Measurements from ENCODE around the gene TPMT. TPM values are rescaled to one million over a fixed set of nuclear protein-coding genes. Genes with fewer than 3 reads are reported as not detected.
"Not testable (repeated sequence)": the region's sequence is repeated elsewhere in the genome, so short reads cannot be mapped to it uniquely, and the experiment has no call there.

Gene TPMT
- total and polyA plus RNA-seq, 5 experiments from 2014 or later = 7.7 to 17.7 (median 10.8) TPM

GRCh38 chr6:18151801-18152200 lies 3.1 kb downstream of the TPMT start:
- no peak overlapping the region for H3K4me3 Mint-ChIP-seq
- DNase-seq = no peak
- no peaks in the 10 kb centered on the region for H3K9me3 Mint-ChIP-seq
- H3K27me3 Mint-ChIP-seq = no peaks in the 10 kb centered on the region
- no peak overlapping the region for H3K27ac Mint-ChIP-seq
- peaks cover 15 to 44% (median 31%) of the 10 kb centered on the region in 4 donors for H3K4me1 Mint-ChIP-seq
- no peak for ATAC-seq
- POLR2A ChIA-PET = no interaction called here
- peaks cover 0 to 31% (median 12%) of the 10 kb centered on the region in 3 donors for H3K36me3 Mint-ChIP-seq

DNA sequence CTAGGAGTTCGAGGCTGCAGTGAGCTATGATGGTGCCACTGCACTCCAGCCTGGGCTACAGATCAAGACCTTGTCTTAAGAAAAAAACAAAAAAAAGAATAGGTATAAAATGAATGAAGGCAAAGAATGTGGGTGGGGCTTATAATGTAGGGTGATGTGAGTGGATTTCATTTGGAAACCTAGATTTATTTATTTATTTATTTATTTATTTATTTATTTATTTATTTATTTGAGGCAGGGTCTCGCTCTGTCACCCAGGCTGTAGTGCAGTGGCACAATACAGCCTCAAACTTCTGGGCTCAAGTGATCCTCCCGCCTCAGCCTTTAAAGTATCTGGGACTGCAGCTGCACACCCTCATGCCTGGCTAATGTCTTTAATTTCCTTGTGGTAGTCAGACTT lies 3.5 kb downstream of the TPMT start:
- Mint-ChIP-seq H3K4me3 (peak overlapping the region in 1 of 10 donors; percentile 51), H3K36me3 (peaks cover 0 to 34% (median 12%) of the 10 kb centered on the region in 3 donors), H3K4me1 (peaks cover 15 to 42% (median 28%) of the 10 kb centered on the region in 4 donors)
- H3K9me3 Mint-ChIP-seq, H3K27ac Mint-ChIP-seq, POLR2A ChIA-PET, H3K27me3 Mint-ChIP-seq, ATAC-seq, DNase-seq: not testable (repeated sequence)

- H3K9me3 Mint-ChIP-seq = no peaks in the 10 kb centered on the region
- DNase-seq (no peak), ATAC-seq (no peak)
- POLR2A ChIA-PET = no interaction called here
- H3K4me1 Mint-ChIP-seq = peaks cover 9 to 22% (median 12%) of the 10 kb centered on the region in 4 donors
- H3K27ac Mint-ChIP-seq = no peak overlapping the region
- H3K27me3 Mint-ChIP-seq = no peaks in the 10 kb centered on the region
- no peak overlapping the region for H3K4me3 Mint-ChIP-seq
- peaks cover 0 to 49% (median 18%) of the 10 kb centered on the region in 3 donors for H3K36me3 Mint-ChIP-seq
Observed at GRCh38 chr6:18148304-18149025, 6.4 kb downstream of the TPMT start.

GRCh38 chr6:18147616-18148015 lies 7.3 kb downstream of the TPMT start:
- no peaks in the 10 kb centered on the region for H3K27me3 Mint-ChIP-seq
- POLR2A ChIA-PET = no interaction called here
- H3K36me3 Mint-ChIP-seq = peaks cover 0 to 55% (median 19%) of the 10 kb centered on the region in 3 donors

GRCh38 chr6:18147160-18147559 lies 7.7 kb downstream of the TPMT start:
- POLR2A ChIA-PET = no interaction called here
- H3K27ac Mint-ChIP-seq = no peak overlapping the region

More at GRCh38 chr6:18147616-18148015, 7.3 kb downstream of the TPMT start:
- H3K27ac Mint-ChIP-seq = no peak overlapping the region
- no peak overlapping the region for H3K4me3 Mint-ChIP-seq
- H3K9me3 Mint-ChIP-seq = no peaks in the 10 kb centered on the region
- DNase-seq = no peak
- H3K4me1 Mint-ChIP-seq = peaks cover 2 to 14% (median 4%) of the 10 kb centered on the region in 4 donors
- ATAC-seq = no peak

GRCh38 chr6:18142591-18142861 lies 12.4 kb downstream of the TPMT start:
- Mint-ChIP-seq H3K36me3 (peaks cover 10 to 75% (median 41%) of the 10 kb centered on the region in 3 donors), H3K9me3 (no peaks in the 10 kb centered on the region), H3K27ac (no peak overlapping the region), H3K4me3 (no peak overlapping the region), H3K27me3 (no peaks in the 10 kb centered on the region), H3K4me1 (peaks cover 0 to 5% (median 0%) of the 10 kb centered on the region in 4 donors)
- no peak for DNase-seq
- no peak for ATAC-seq
- POLR2A ChIA-PET = interaction anchor here (0.8 kb wide), 1 partner anchor 16 kb away, joined by 3 read pairs; no protein-coding TSS in a partner anchor

More at GRCh38 chr6:18147160-18147559, 7.7 kb downstream of the TPMT start:
- DNase-seq (no peak), ATAC-seq (no peak)
- H3K4me1 Mint-ChIP-seq = peaks cover 0 to 10% (median 2%) of the 10 kb centered on the region in 4 donors
- peaks cover 4 to 60% (median 23%) of the 10 kb centered on the region in 3 donors for H3K36me3 Mint-ChIP-seq
- H3K4me3 Mint-ChIP-seq = no peak overlapping the region
- no peaks in the 10 kb centered on the region for H3K9me3 Mint-ChIP-seq
- no peaks in the 10 kb centered on the region for H3K27me3 Mint-ChIP-seq

DNA sequence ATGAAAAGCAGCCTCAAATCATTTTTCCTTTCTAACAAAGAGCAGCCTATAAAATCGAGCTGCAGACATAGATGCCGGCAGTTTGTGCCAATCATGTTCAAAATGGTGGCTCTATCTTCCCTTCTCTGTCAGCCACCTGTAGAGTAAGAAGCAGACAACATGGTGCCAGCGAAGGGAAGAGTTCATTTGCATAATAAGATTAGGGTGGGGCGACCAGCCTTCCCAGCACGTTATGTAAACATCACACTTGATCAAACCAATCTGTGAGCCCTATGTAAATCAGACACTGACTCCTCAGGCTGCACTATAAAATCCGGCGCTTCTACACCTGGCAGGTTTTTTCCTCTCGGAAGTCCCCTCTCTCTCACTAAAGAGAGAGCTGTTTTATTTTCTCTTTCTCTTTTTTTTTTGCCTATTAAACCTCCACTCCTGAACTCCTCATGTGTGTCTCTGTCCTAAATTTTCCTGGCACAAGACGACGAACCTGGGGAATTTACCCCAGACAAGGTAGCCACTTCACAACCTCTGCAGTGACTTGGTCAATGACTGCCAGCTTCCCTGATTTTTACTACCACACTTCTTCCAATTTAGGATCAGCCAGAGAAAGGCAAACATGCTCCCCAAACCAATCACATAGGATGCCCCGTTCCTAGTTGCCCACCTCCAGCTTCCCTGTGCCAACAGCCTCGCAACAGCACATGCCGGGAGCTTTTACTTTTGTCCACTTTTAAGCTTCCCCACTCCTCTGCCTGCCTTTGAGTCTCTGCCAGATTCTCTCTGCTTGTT lies 12.9 kb downstream of the TPMT start:
- POLR2A ChIA-PET = interaction anchor here (0.8 kb wide), 1 partner anchor 15 kb away, joined by 3 read pairs; no protein-coding TSS in a partner anchor
- no peaks in the 10 kb centered on the region for H3K27me3 Mint-ChIP-seq
- H3K9me3 Mint-ChIP-seq = no peaks in the 10 kb centered on the region
- ATAC-seq (no peak), DNase-seq (no peak)
- peaks cover 0 to 5% (median 0%) of the 10 kb centered on the region in 4 donors for H3K4me1 Mint-ChIP-seq
- no peak overlapping the region for H3K27ac Mint-ChIP-seq
- H3K36me3 Mint-ChIP-seq = peaks cover 10 to 75% (median 43%) of the 10 kb centered on the region in 3 donors
- H3K4me3 Mint-ChIP-seq = no peak overlapping the region

DNA sequence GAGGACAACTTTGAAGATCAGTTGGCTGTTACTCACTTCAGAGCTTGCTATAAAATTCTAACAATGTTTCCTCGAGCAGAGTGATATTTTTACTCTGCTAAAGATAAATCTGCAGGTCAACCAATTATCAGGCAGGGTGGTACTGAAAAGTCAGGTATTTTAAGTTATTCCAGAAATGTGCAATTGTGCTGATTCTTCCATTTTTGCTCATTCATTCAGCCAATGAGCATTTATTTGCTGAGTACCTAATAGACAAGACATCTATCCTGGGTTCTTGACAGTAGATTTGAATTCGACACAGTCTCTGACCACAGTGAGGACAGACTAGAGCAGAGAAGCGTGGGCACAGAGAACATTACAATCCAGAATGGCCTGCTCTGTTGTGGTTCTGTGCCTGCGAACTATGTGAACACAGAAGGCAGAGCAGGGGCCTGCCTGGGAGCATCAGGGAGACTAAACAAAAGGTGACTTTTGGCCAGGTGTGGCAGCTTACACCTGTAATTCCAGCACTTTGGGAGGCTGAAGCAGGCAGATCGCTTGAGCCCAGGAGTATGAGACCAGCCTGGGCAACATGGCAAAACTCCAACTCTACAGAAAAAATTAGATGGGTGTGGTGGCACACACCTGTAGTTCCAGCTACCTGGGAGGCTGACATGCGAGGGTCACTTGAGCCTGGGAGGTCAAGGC lies 14.8 kb downstream of the TPMT start:
- Mint-ChIP-seq H3K9me3 (no peaks in the 10 kb centered on the region), H3K4me1 (peaks cover 0 to 5% (median 2%) of the 10 kb centered on the region in 4 donors), H3K27ac (peak overlapping the region in 1 of 10 donors; percentile 43), H3K27me3 (no peaks in the 10 kb centered on the region), H3K36me3 (peaks cover 10 to 74% (median 43%) of the 10 kb centered on the region in 3 donors), H3K4me3 (no peak overlapping the region)
- no peak for DNase-seq
- ATAC-seq = no peak
- POLR2A ChIA-PET = no interaction called here

- Mint-ChIP-seq H3K4me3 (no peak overlapping the region), H3K27me3 (no peaks in the 10 kb centered on the region), H3K27ac (no peak overlapping the region), H3K4me1 (peaks cover 0 to 7% (median 3%) of the 10 kb centered on the region in 4 donors), H3K9me3 (no peaks in the 10 kb centered on the region), H3K36me3 (peaks cover 10 to 79% (median 46%) of the 10 kb centered on the region in 3 donors)
- ATAC-seq (no peak), DNase-seq (no peak)
- POLR2A ChIA-PET = no interaction called here
Observed at GRCh38 chr6:18138906-18139305, 16.0 kb downstream of the TPMT start.

DNA sequence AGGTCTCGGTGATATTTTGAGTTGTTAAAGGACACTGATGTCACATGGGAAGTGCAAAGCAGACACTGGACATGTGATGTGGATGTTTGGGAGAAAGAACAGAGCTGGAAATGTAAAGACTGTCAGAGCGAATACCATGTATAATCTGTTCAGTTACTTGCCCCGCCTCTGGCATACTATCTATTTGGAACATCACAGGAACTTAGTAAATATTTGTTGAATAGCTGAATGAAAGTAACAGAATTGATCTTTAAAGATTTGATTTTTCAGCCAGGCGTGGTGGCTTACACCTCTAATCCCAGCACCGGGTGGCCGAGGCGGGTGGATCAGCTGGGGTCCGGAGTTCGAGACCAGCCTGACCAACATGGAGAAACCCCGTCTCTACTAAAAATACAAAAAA lies 18.6 kb downstream of the TPMT start:
- Mint-ChIP-seq H3K9me3 (no peaks in the 10 kb centered on the region), H3K36me3 (peaks cover 0 to 81% (median 48%) of the 10 kb centered on the region in 3 donors), H3K4me1 (peaks cover 0 to 6% (median 2%) of the 10 kb centered on the region in 4 donors), H3K27me3 (no peaks in the 10 kb centered on the region), H3K27ac (peak overlapping the region in 1 of 10 donors; percentile 43), H3K4me3 (no peak overlapping the region)
- no peak for ATAC-seq
- POLR2A ChIA-PET = no interaction called here
- DNase-seq = no peak

GRCh38 chr6:18135171-18135570 lies 19.7 kb downstream of the TPMT start:
- Mint-ChIP-seq H3K9me3 (no peaks in the 10 kb centered on the region), H3K4me1 (peaks cover 0 to 6% (median 2%) of the 10 kb centered on the region in 4 donors), H3K27me3 (no peaks in the 10 kb centered on the region), H3K27ac (no peak overlapping the region), H3K36me3 (peaks cover 0 to 77% (median 47%) of the 10 kb centered on the region in 3 donors), H3K4me3 (no peak overlapping the region)
- POLR2A ChIA-PET = no interaction called here
- no peak for ATAC-seq
- no peak for DNase-seq

GRCh38 chr6:18132346-18132745 lies 22.5 kb downstream of the TPMT start:
- POLR2A ChIA-PET = no interaction called here
- no peak for ATAC-seq
- H3K9me3 Mint-ChIP-seq = no peaks in the 10 kb centered on the region

More at GRCh38 chr6:18132346-18132745, 22.5 kb downstream of the TPMT start:
- peaks cover 0 to 6% (median under 1%) of the 10 kb centered on the region in 4 donors for H3K4me1 Mint-ChIP-seq
- H3K4me3 Mint-ChIP-seq = no peak overlapping the region
- no peak for DNase-seq
- H3K27ac Mint-ChIP-seq = peak overlapping the region in 1 of 10 donors; percentile 40
- H3K27me3 Mint-ChIP-seq = no peaks in the 10 kb centered on the region
- H3K36me3 Mint-ChIP-seq = peaks cover 0 to 75% (median 42%) of the 10 kb centered on the region in 3 donors

Data from naive thymus-derived CD8-positive, alpha-beta T cell (primary cell).